Tibial artery (tissue), 4 donors: ENCODE measurements around the gene PARP1.
"Not testable (repeated sequence)": the region's sequence is repeated elsewhere in the genome, so short reads cannot be mapped to it uniquely, and the experiment has no call there.

Source experiments
- DNase-seq, 2 donors: peaks; one replicate each; pipeline ENCODE4 v3.0.0-alpha.2; 2019
- H3K27ac ChIP-seq, 2 donors: fragments of 200-600 bp; sonication (generic) in 1 of 2; 1 replicate in 1 of 2; 2 replicates in 1 of 2; pipeline ENCODE4 v1.5.1; 2018 to 2019; ENCODE audit warnings: mild to moderate bottlenecking in 1 of 2
- H3K27me3 ChIP-seq, 2 donors: fragments of 200-600 bp; sonication (generic) in 1 of 2; one replicate each; pipeline versions ENCODE4 v1.5.1 to v1.6.0; 2016 to 2019
- H3K36me3 ChIP-seq, 3 donors: fragments of 200-600 bp; sonication (generic) in 2 of 3; one replicate each; pipeline ENCODE4 v1.5.1; 2016 to 2019; ENCODE audit warnings: mild to moderate bottlenecking in 2 of 3
- H3K4me1 ChIP-seq, 4 donors: fragments of 200-600 bp; sonication (generic) in 2 of 4; 1 replicate in 3 of 4; 2 replicates in 1 of 4; pipeline ENCODE4 v1.5.1; 2016 to 2019
- H3K4me3 ChIP-seq, 2 donors: fragments of 200-600 bp; sonication (generic) in 1 of 2; 1 replicate in 1 of 2; 2 replicates in 1 of 2; pipeline ENCODE4 v1.5.1; 2018 to 2019; ENCODE audit warnings: mild to moderate bottlenecking in 2 of 2
- H3K9me3 ChIP-seq, 3 donors: fragments of 200-600 bp; sonication (generic) in 1 of 3; one replicate each; pipeline ENCODE4 v1.5.1; 2016 to 2019
- CTCF ChIP-seq, 2 experiments: fragments of 200-600 bp in 1 of 2; fragments of 450-650 bp in 1 of 2; IDR thresholded peaks; one replicate each; pipeline ENCODE4 v1.5.1; 2017 to 2019; ENCODE audit warnings: antibody characterized with exemption in 2 of 2, mild to moderate bottlenecking in 1 of 2, moderate library complexity in 1 of 2
- intact Hi-C: fragments of 100-400 bp; cut with DNase I; formaldehyde crosslinking; loops from one replicate; pipeline ENCODE4 v1.15.0; 2023; ENCODE audit warnings: low total_unique reads

PARP1 gene

GRCh38 chr1:226344441-226345259, 63.2 kb downstream of the PARP1 start:
- H3K4me1 ChIP-seq, result no peaks in the 10 kb centered on the region
- intact Hi-C loops, result no loop called here
- TF ChIP-seq CTCF (IDR thresholded peaks at IDR 0.05), result no peak
- no peak overlapping the region for H3K4me3 ChIP-seq
- H3K9me3 ChIP-seq, result no peaks in the 10 kb centered on the region
- H3K27me3 ChIP-seq, result peaks cover 0 to under 1% of the 10 kb centered on the region in 2 donors
- H3K27ac ChIP-seq, result no peak overlapping the region
- no peak for DNase-seq
- no peaks in the 10 kb centered on the region for H3K36me3 ChIP-seq

- peaks cover 0 to 3% of the 10 kb centered on the region in 2 donors for H3K27me3 ChIP-seq
- no peaks in the 10 kb centered on the region for H3K36me3 ChIP-seq
- no peak overlapping the region for H3K27ac ChIP-seq
- H3K4me1 ChIP-seq, result no peaks in the 10 kb centered on the region
- TF ChIP-seq CTCF (IDR thresholded peaks at IDR 0.05), result no peak
- intact Hi-C loops, result loop anchor here (2.0 kb wide), 1 partner anchor 46 kb away; no protein-coding TSS in a partner anchor
- H3K9me3 ChIP-seq, result no peaks in the 10 kb centered on the region
- DNase-seq, result no peak
- no peak overlapping the region for H3K4me3 ChIP-seq
Measured at GRCh38 chr1:226342656-226343055, 65.2 kb downstream of the PARP1 start.

GRCh38 chr1:226340111-226340510, 67.8 kb downstream of the PARP1 start:
- H3K36me3 ChIP-seq, H3K4me3 ChIP-seq, H3K4me1 ChIP-seq, H3K9me3 ChIP-seq, H3K27ac ChIP-seq, DNase-seq, H3K27me3 ChIP-seq, intact Hi-C loops: not testable (repeated sequence)

- Histone ChIP-seq H3K4me3 (no peak overlapping the region), H3K27ac (no peak overlapping the region), H3K9me3 (no peaks in the 10 kb centered on the region), H3K4me1 (no peaks in the 10 kb centered on the region), H3K27me3 (peaks cover 0 to 3% of the 10 kb centered on the region in 2 donors), H3K36me3 (no peaks in the 10 kb centered on the region)
- no peak for TF ChIP-seq CTCF (IDR thresholded peaks at IDR 0.05)
- no peak for DNase-seq
- intact Hi-C loops, result no loop called here
Measured at GRCh38 chr1:226337276-226337875, 70.5 kb downstream of the PARP1 start.

GRCh38 chr1:226335661-226336060, 72.2 kb downstream of the PARP1 start:
- no peak overlapping the region for H3K27ac ChIP-seq
- H3K27me3 ChIP-seq, result peaks cover 0 to 3% of the 10 kb centered on the region in 2 donors
- H3K36me3 ChIP-seq, result no peaks in the 10 kb centered on the region
- DNase-seq, result no peak
- intact Hi-C loops, result no loop called here
- TF ChIP-seq CTCF (IDR thresholded peaks at IDR 0.05), result no peak
- no peaks in the 10 kb centered on the region for H3K4me1 ChIP-seq
- H3K4me3 ChIP-seq, result no peak overlapping the region
- no peaks in the 10 kb centered on the region for H3K9me3 ChIP-seq

- Histone ChIP-seq H3K4me3 (no peak overlapping the region), H3K27me3 (no peaks in the 10 kb centered on the region), H3K36me3 (no peaks in the 10 kb centered on the region), H3K4me1 (no peaks in the 10 kb centered on the region), H3K9me3 (no peaks in the 10 kb centered on the region), H3K27ac (no peak overlapping the region)
- DNase-seq, result no peak
- TF ChIP-seq CTCF (IDR thresholded peaks at IDR 0.05), result no peak
- intact Hi-C loops, result no loop called here
Measured at GRCh38 chr1:226332947-226333346, 74.9 kb downstream of the PARP1 start.
